Raji (cell line): ENCODE results near the gene SOX12.
A peak's percentile ranks its signal among the peaks of the same experiment; 100 is the strongest.

ENCODE experiments used
- POLR2A ChIP-seq: IDR thresholded peaks from 2 replicates; pipeline ENCODE4 v1.6.1; 2011; ENCODE audit warnings: low read depth, low read length, control low read depth; ENCODE audit not compliant: insufficient read depth

Gene SOX12

DNA sequence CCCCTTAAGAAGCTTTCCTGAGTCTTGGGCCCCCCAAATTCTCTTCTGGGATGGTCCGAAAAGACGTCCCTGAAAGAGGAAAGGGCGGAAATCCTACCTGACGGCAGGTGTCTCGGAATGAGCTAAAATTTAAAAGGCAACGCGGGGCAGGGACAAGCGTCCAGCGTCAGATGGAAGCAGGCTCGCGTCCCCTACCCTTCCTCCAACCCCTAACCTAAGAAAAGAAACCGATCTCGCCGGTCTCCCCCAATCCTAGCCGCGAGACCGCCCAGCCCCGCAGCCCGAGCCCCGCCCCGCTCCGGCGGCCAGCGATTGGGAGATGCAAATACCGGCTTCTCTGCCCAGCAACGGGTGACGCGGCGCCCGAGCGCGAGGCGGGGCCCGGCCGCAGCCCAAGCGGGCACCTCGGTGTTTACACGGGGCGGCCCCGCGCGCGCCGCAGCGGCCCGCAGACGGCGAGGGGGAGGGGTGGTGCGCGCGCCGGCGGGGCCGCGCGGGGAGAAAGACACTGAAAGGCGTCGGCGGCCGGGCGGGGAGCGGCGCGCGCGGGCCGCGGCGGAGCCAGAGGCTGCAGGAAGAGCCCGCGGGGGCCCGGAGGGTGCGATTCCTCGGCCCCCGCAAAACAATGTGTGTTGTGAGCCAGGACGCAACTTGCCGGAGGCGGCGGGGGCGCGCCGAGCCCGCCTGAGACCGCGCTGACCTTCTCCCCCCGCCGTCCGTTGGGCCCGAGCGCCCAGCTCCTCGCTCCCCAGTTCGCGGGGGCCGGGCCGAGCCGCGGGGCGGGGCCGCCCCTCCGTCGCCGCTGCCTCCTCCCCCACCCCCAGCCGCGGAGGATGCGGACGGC is at the start of gene SOX12:
TSS of gene SOX12 (plus strand) at position 508 of the 844 bp plus-strand sequence. CDS start 373 bp downstream, outside the sequence.
- TF ChIP-seq POLR2A = peak; percentile 69

DNA sequence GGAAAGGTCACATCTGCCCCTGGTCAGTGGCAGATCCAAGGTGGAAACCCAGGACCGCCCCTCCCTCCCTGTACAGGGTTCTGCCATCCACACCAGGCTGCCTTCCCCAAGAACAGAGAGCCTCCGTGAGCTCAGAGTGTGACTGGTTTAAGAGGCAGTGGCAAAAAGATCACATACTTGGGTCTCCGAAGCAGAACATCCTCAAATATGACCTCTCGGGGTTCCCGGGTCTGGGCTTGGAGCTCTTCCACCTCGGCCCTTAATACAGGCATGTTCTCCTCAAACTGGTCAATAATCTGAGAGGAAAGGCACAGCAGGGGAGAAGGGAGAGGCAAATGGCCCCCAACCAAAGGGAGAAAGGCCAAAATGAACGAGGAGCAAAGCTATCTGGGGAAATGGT is 49.6 kb upstream of the SOX12 start:
- no peak for TF ChIP-seq POLR2A

DNA sequence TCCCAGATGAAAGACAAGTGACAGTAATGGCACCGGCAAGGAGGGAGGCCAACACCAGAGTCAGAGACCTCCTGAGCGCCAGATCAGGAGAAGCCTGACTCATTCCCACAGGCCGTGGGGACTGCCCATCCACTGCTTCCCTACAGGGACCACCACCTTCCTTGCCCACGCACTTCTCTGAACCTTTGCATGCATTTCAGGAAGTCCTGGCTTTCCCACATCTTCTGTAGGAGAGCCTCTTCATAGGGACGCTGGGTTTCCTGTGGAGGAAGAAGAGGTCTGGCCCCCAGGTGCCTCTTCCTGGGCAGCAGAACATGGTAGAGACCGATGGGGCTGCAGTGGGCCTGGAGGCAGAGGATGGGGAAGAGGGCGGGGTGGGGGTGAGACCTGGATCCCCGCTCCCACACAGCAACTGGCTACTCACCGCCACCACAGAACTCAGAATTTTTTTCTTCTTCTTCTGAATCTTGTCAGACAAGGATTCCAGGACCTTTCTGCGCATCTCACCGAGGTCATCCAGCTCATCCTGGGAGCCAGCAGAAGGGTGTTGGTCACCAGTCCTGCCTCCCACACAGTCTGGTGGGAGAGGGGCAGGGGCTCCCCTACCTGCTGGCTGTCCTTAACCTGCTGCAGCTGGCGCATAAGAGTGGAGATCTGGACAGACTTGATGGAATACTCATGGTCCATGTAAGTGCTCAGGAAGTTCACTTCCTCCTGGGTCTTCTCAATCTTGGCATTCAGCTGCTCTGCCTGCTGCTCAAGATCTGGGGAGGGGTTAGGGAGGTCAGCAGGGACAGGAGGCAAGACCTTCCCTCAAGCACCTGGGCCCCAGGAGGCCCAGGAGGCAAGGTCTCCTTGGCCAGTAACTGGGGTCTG is 48.5 kb upstream of the SOX12 start:
- TF ChIP-seq POLR2A = no peak

DNA sequence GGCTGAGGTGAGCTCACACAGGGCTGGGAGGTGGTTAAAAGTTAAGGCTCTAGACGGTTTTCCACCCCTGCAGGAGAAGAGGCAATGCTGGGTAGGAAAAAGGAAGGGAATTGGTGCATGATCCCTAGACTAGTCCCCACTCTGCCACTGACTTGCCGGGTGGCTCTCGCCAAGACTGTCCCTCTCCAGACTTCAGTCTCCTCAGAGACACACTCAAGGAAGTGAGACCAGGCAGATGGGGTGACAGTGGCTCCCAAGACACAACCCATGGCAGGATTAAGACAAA is 47.9 kb upstream of the SOX12 start:
- no peak for TF ChIP-seq POLR2A

DNA sequence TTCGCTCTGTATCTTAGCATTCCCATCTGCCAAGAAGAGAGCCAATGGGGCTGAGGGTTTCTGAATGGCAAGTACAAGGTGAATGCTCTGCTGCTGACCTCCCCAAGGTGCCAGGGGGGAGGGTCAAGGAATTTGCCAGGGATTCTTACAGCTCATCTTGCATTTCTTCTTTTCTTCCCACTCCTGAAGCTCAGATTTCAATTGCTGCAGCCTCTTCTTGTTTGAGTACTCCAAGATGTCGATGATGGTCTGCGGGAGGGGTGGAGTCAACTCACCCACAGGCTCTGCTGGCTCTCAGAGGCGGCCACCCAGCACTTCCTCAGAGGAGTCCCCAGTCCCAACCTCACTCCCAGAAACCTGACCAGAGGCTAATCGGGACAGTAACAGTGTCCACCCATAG is 47.2 kb upstream of the SOX12 start:
- TF ChIP-seq POLR2A = no peak

DNA sequence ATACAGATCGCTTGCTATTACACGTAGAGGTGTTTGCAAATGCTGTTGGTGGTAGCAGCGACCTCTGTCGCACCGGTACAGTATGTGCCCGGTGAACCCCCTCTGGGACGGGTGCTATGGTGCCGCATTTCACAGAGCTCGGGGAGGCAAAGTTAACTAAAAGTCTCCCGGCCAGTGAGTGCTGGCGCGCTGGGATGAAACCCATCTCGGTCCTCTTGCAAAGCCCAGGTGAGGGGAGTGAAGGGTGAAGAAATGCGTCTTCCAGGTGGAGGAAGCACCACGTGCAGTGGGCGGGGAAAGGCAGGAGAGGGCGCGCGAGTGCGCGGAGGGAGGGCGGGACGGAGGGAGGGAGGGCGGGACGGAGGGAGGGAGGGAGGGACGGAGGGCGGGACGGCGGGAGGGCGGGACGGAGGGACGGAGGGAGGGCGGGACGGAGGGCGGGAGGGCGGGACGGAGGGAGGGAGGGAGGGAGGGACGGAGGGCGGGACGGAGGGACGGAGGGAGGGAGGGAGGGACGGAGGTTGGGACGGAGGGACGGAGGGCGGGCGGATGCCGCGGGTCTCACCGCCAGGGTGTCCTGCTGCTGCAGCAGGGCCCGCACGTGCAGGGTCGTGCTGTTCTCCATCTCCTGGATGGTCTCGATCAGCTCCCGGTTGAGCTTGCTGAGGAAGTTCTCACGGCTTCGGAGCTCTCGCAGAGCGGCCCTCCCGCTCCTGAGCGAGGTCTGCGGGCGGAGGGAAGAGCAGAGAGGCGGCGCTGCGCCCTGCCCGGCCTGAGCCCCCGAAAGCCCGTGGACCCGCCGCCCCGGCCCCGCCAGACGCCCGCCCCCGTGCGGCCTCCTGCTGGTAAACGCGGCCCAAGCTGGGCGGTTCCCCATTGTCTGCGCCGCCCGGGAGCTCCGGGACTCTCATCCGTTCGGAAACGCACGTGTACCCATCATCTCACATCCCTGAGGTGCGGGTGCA is 46.5 kb upstream of the SOX12 start:
- TF ChIP-seq POLR2A = no peak

DNA sequence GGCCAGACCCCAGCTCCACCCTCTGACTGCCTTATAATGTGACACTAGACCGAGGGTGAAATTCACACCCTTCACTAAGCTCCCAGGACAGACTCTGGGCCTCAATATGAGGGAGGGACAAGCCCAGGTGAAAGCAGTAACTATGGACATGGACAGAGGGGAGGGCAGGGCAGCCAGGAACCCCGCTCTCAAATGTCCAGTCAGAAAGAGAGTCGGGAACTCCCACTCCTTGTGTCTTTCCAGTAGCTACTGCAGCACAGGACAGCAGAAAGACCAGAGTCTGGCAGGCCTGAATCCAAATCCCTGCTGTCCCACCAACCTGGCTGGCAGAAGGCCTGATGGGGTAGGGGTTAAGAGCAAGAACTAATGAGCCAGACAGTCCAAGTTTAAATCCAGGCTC is 41.2 kb upstream of the SOX12 start:
- no peak for TF ChIP-seq POLR2A

DNA sequence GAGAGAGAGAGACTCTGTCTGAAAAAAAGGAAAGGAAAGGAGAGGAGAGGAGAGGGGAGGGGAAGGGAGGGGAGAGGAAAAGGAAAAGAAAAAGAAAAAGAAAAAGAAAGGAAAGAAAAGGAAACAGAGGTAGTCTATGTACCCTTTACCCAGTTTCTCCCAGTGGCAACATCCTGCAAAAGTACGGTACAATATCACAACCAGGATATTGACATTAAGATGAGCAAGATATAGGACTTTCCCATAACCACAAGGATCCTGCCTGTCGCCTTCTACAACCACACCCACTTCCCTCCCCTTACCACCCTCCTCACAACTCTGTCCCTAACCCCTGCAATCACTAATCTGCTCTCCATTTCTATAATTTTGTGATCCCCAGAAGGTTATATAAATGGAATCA is 38.8 kb upstream of the SOX12 start:
- TF ChIP-seq POLR2A = no peak

DNA sequence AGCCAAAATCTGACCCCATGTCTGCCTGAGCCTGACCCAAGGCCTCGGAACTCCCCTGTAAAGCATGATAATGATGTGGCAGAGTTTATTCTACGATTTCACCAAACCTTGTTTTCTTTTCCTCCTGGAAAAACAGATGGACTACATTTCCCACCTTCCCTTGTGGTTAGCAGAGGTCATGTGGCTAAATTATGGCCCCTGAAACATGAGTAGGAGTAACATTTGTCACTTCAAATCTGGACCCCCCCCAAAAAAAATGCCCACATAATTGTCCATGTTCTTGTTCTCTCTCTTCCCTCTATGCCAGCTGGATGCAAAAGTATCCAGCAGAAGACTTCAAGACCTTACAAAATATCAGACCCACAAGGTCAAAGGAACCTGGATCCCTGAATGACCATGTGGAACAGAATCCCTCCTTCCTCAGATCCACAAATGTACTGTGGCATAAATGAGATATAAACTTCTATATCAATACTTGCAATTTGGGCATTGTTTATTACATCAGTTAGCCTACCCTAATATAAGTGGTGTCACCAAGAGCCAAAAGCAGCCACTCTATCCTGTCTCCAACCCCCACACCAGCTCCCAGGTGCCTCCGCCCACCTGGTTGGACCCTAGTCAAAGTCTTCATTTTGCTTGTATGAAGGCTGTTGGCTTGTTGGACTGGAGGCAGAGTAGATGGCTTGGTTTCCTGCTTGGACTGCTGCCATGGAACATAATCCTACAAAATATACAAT is 36.2 kb upstream of the SOX12 start:
- no peak for TF ChIP-seq POLR2A

DNA sequence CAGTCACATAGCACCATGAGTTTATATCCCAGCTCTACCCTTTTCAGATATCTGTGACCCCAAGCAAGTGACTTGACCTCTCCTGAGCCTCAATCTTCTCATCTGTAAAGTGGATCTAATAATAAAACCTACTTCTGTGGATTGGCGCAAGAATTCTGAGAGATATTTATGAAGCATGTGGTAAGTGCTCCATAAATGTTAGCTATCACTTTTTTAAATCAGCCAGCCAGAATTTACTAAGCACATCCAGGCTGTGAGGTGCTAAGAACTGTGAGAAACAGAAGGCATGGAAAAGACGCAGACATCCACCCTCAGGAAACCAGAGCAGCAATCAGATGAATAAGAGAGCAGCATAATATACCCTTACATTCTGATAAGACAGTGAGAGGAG is 35.7 kb upstream of the SOX12 start:
- TF ChIP-seq POLR2A = no peak

DNA sequence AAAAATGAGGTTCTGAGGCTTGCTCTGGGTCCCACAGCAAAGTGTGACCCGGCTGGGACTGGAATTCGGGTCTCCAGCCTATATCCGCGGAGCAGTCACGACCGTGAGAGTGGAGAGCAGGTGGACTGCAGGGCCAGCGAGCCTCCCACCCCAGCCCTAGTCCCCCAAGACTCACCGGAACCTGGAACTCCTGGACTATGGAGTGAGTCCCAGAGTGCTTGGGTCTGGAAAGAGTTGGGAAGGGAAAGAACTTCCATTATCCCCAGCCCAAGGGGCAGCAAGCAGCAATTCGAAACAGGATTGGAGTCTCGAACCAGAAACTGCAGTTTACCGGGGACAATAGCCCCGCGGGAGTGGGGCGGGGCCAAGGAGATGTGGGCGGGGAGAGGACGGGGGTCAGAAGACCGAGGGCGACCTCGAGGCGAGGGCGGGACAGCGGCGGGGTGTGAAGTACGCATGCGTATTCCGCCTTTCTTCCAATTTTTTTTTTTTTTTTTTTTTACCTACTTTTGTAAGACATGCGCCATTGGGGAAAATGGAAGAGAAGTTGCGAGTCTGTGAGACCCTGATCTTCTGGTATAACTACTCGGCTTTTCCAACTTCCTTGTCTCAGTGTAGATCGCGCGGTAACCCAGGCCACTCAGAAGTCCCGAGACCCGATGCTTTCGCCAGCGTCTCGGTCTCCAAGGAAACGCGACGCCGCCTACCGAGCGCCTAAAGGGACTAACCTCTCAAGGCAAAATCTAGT is 35.1 kb upstream of the SOX12 start, which contains the start of gene C20orf96:
TSS of gene C20orf96 (minus strand) at position 667 of the 748 bp plus-strand sequence. CDS start at position 527, 140 bp downstream.
- peak; percentile 34; the same call in 1 of the 2 replicates for TF ChIP-seq POLR2A

DNA sequence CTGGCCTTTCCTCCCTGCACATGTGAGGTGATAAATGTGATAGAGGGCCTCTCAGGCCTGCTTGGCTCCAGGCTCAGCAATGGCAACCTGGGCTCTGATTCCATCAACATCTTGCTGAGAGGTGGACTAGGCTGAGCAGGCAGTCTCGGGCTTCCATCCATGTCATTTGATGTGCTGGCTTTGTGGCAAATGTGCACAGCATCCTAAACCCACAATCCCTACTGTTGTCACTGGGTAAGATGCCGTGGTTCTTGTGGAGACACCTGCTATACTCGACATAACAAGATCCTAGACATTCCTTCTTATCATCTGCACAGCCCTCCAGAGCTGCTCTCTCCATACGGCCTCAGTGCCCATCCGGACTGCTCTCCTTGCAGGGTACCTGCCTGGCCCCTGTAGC is 30.8 kb upstream of the SOX12 start:
- TF ChIP-seq POLR2A = no peak

DNA sequence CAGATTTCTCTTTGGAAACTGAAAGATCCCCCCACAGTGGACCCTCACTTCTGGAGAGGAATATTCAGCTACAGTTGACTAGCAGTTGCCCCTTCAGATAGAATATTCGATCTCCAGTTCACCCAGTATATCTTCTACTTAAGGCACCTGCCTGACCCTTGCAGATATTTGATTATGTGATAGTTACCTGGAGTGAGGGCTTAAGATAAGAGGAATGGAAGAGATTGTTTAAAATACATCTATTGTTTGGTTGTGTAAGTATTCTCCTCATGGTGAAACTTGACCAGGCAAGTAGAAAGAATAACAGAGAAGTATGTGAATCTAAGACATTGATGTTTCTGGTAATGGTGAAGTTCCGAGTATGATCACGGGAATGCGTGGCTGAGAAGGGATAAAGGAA is 29.5 kb upstream of the SOX12 start:
- TF ChIP-seq POLR2A = no peak
